ENCODE results near the gene SLC26A11.
"Not testable (repeated sequence)": the region's sequence is repeated elsewhere in the genome, so short reads cannot be mapped to it uniquely, and the experiment has no call there.

SLC26A11 gene

DNA sequence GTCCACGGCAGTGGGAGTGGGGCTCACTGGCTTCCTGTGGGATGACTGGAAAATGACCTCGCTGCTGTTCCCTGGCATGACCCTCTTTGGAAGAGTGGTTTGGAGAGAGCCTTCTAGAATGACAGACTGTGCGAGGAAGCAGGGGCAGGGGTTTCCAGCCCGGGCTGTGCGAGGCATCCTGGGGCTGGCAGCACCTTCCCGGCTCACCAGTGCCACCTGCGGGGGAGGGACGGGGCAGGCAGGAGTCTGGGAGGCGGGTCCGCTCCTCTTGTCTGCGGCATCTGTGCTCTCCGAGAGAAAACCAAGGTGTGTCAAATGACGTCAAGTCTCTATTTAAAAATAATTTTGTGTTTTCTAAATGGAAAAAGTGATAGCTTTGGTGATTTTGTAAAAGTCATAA is 32.6 kb downstream of the SLC26A11 start:
- H3K4me1 ChIP-seq, result no peaks in the 10 kb centered on the region; the same call in 1 of the 2 replicates
- TF ChIP-seq, protein P1, sequence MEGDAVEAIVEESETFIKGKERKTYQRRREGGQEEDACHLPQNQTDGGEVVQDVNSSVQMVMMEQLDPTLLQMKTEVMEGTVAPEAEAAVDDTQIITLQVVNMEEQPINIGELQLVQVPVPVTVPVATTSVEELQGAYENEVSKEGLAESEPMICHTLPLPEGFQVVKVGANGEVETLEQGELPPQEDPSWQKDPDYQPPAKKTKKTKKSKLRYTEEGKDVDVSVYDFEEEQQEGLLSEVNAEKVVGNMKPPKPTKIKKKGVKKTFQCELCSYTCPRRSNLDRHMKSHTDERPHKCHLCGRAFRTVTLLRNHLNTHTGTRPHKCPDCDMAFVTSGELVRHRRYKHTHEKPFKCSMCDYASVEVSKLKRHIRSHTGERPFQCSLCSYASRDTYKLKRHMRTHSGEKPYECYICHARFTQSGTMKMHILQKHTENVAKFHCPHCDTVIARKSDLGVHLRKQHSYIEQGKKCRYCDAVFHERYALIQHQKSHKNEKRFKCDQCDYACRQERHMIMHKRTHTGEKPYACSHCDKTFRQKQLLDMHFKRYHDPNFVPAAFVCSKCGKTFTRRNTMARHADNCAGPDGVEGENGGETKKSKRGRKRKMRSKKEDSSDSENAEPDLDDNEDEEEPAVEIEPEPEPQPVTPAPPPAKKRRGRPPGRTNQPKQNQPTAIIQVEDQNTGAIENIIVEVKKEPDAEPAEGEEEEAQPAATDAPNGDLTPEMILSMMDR (IDR thresholded peaks at IDR 0.05; ENCODE audit: low read depth, low read length), result peak; percentile 81
- DNase-seq, result peak; percentile 85

DNA sequence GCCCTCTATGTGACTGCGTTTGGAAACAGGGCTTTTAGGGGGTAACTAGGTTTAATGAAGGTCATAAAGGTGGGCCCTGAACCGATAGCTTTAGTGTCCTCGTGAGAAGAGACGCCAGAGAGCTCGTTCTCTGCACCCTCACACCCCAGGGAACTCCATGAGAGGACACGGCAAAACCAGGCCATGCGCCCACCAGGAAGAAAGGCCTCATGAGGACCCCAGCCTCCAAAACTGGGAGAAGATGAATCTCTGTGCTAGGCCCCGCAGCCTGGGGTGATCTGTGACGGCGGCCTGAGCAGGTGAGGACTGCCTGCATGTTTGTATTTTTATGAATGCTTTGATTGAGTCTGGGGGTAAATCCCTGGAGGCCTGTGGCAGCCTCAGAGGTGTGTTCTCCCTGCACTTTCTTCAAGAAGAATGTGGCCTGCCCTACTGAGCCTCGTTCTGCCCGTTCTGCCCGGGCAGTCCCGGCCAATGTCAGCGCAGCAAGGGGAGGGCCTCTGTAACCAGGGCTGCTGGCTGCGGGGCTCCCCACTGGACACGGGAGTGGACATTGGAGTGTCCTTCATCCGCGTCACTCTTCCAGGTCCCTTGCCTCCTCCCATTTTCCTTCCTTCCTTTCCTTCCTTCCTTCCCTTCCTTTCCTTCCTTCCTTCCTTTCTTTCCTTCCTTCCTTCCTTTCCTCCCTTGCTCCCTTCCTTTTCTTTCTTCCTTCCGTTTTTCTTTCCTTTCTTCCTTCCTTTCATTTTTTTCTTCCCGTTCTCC is 33.6 kb downstream of the SLC26A11 start:
- H3K4me1 ChIP-seq, result no peaks in the 10 kb centered on the region; the same call in 1 of the 2 replicates

More for the DNA sequence above, 32.6 kb downstream of the SLC26A11 start:
- H3K4me3 ChIP-seq (ENCODE audit: low read depth, low read length), result no peak overlapping the region
- H3K36me3 ChIP-seq, result no peaks in the 10 kb centered on the region
- no peaks in the 10 kb centered on the region for H3K27me3 ChIP-seq
- no peaks in the 10 kb centered on the region for H3K9me3 ChIP-seq

DNA sequence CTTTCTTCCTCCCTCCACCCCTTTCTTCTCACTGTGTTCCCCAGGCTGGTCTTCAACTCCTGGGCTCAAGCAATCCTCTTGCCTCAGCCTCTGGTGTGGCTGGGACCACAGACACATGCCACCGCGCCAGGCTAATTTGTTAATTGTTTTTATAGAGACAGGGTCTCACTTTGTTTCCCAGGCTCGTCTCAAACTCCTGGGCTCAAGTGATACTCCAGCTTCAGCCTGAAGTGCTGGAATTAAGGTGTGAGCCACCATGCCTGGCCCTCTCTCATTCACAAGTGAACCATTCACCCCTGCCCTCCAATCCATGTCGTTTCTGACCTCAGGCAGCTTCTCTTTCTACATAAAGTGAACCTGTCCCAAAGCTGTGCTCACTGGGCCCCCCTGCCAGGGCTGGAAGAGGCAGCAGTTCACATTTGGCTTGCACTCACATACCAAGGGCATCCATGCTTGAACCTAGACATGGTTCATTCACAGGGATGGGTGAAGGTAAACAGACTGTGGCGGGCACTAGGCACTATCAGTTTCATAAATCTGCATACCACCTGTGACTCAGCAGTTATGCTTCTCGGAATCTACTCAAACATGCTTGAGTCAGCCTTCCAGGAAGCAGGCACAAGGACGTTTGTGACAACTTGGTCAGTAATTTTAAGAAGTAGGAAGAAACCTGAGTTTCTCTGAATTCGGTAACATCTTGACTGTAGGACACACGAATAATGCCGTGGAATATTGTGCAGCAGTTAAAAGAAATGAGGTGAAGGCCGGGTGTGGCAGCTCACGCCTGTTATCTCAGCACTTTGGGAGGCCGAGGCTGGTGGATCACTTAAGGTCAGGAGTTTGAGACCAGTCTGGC is 34.4 kb downstream of the SLC26A11 start:
- H3K4me3 ChIP-seq (ENCODE audit: low read depth, low read length), result no peak overlapping the region
- TF ChIP-seq, protein P1 (IDR thresholded peaks at IDR 0.05; ENCODE audit: low read depth, low read length), result no peak
- no peaks in the 10 kb centered on the region; the same call in none of the 2 replicates for H3K4me1 ChIP-seq
- DNase-seq, result no peak
- no peaks in the 10 kb centered on the region for H3K36me3 ChIP-seq
- H3K9me3 ChIP-seq, result no peaks in the 10 kb centered on the region
- H3K27me3 ChIP-seq, result no peaks in the 10 kb centered on the region

More for the DNA sequence above, 33.6 kb downstream of the SLC26A11 start:
- H3K27me3 ChIP-seq, result no peaks in the 10 kb centered on the region
- no peak overlapping the region for H3K4me3 ChIP-seq (ENCODE audit: low read depth, low read length)
- no peak for DNase-seq
- no peaks in the 10 kb centered on the region for H3K36me3 ChIP-seq
- H3K9me3 ChIP-seq, result no peaks in the 10 kb centered on the region
- TF ChIP-seq, protein P1 (IDR thresholded peaks at IDR 0.05; ENCODE audit: low read depth, low read length), result no peak

DNA sequence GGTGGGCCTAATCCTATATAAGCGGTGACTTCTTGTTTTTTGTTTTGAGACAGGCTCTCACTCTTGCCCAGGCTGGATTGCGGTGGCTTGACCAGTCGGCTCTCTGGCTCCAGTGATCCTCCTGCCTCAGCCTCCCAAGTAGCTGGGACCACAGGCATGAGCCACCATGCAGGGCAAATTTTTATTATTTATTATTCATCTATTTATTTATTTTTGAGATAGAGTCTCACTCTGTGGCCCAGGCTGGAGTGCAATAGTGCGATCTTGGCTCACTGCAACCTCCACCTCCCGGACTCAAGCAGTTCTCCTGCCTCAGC is 35.8 kb downstream of the SLC26A11 start:
- Histone ChIP-seq H3K4me1 (peaks cover 3% of the 10 kb centered on the region), H3K27me3 (no peaks in the 10 kb centered on the region), H3K9me3 (no peaks in the 10 kb centered on the region), H3K36me3 (no peaks in the 10 kb centered on the region), H3K4me3 (ENCODE audit: low read depth, low read length) (no peak overlapping the region)
- TF ChIP-seq, protein P1 (IDR thresholded peaks at IDR 0.05; ENCODE audit: low read depth, low read length), result no peak
- DNase-seq, result no peak

DNA sequence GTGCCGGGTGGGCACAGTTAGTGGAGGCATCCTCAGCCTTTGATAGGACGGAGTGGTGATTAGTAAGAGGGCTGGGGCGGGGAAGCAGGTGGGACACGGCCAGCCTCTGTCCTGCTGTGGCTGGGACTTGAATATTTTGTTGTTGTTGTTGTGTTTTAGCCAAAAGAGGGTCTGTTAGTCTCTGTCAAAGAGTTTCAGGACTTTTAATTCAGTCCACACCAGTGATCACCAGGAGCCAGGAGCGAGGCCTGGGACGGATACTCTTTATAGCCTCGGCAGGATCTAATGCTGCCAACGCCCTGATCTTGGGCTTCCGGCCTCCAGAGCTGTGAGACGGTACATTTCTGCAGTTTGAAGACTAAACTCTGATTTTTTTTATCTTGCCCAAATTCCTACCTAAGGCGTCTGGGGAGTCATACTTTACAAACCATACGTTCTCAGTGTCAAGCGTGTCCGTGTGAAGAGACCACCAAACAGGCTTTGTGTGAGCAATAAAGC is 37.5 kb downstream of the SLC26A11 start:
- H3K36me3 ChIP-seq, result no peaks in the 10 kb centered on the region
- DNase-seq, result no peak
- TF ChIP-seq, protein P1 (IDR thresholded peaks at IDR 0.05; ENCODE audit: low read depth, low read length), result no peak
- no peak overlapping the region for H3K4me3 ChIP-seq (ENCODE audit: low read depth, low read length)
- peaks cover 8% of the 10 kb centered on the region for H3K4me1 ChIP-seq
- no peaks in the 10 kb centered on the region for H3K27me3 ChIP-seq
- H3K9me3 ChIP-seq, result no peaks in the 10 kb centered on the region

DNA sequence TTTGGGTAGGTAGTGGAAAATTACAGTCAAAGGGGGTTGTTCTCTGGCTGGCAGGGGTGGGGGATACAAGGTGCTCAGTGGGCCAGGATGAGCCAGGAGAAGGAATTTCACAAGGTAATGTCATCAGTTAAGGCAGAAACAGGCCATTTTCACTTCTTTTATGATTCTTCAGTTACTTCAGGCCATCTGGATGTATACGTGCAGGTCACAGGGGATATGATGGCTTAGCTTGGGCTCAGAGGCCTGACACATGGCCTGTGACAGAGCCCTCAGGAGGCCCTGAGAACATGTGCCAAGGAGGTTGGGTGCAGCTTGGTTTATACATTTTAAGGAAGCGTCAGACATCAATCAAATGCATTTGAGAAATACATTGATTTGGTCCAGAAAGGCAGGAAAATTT is 38.1 kb downstream of the SLC26A11 start:
- not testable (repeated sequence) for H3K4me3 ChIP-seq (ENCODE audit: low read depth, low read length); H3K36me3 ChIP-seq; H3K27me3 ChIP-seq; H3K9me3 ChIP-seq; DNase-seq
- peaks cover 12% of the 10 kb centered on the region for H3K4me1 ChIP-seq

Measured in BE2C (cell line).